ENCODE data around the gene TRIP10.

DNA sequence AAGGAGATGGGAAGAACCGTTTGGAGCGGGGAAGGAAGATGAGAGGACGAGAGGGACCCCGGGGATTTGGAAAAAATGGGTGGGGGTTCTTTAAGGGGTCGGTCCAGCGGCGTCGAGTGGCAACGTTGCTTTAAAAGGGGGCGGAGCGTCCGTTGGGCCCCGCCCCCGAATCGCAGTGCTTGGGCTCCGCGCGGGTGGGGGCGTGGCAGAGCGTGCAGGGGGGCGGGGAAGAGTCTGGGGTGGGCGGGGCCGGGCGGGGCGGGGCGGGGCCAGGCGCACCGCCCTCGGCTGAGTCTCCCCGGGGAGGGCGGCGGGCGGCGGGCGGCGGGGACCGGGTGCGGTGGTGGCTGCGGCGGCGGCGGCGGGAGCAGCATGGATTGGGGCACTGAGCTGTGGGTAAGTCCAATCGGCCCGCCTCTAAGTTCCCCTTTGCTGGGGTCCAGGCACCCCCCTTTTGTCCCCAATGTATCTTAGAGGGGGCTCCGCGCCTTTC is at the start of gene TRIP10:
- no peak for TF ChIP-seq ZFP30 (CRISPR knock-in tag; IDR thresholded peaks at IDR 0.05)
- TF ChIP-seq, protein P1, sequence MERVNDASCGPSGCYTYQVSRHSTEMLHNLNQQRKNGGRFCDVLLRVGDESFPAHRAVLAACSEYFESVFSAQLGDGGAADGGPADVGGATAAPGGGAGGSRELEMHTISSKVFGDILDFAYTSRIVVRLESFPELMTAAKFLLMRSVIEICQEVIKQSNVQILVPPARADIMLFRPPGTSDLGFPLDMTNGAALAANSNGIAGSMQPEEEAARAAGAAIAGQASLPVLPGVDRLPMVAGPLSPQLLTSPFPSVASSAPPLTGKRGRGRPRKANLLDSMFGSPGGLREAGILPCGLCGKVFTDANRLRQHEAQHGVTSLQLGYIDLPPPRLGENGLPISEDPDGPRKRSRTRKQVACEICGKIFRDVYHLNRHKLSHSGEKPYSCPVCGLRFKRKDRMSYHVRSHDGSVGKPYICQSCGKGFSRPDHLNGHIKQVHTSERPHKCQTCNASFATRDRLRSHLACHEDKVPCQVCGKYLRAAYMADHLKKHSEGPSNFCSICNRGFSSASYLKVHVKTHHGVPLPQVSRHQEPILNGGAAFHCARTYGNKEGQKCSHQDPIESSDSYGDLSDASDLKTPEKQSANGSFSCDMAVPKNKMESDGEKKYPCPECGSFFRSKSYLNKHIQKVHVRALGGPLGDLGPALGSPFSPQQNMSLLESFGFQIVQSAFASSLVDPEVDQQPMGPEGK (CRISPR knock-in tag; IDR thresholded peaks at IDR 0.05; ENCODE audit: borderline replicate concordance) = no peak
- TF ChIP-seq ZFP3 (CRISPR knock-in tag; IDR thresholded peaks at IDR 0.05) = no peak
- TF ChIP-seq ZNF565 (CRISPR knock-in tag; conservative IDR thresholded peaks at IDR 0.05; ENCODE audit: low read depth) = no peak
- no peak for TF ChIP-seq RARB (CRISPR knock-in tag; IDR thresholded peaks at IDR 0.05)
- TF ChIP-seq, protein P2, sequence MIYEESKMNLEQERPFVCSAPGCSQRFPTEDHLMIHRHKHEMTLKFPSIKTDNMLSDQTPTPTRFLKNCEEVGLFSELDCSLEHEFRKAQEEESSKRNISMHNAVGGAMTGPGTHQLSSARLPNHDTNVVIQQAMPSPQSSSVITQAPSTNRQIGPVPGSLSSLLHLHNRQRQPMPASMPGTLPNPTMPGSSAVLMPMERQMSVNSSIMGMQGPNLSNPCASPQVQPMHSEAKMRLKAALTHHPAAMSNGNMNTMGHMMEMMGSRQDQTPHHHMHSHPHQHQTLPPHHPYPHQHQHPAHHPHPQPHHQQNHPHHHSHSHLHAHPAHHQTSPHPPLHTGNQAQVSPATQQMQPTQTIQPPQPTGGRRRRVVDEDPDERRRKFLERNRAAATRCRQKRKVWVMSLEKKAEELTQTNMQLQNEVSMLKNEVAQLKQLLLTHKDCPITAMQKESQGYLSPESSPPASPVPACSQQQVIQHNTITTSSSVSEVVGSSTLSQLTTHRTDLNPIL (CRISPR knock-in tag; IDR thresholded peaks at IDR 0.05; ENCODE audit: low read depth) = no peak
